Measurements from ENCODE around the gene C1orf94. TPM values are rescaled to one million over a fixed set of nuclear protein-coding genes. Genes with fewer than 3 reads are reported as not detected.

The C1orf94 gene
- total and polyA plus RNA-seq, 2 of the 8 experiments (the other 6 are each of a cell fraction or from before 2014, with no cell fraction given) = 5.8 to 12.5 TPM

- H3K79me1 ChIP-seq (ENCODE audit: low read depth, low read length) = no peaks in the 10 kb centered on the region
- no peak overlapping the region for H2BK12ac ChIP-seq (ENCODE audit: low read depth, low read length)
- H3K36me3 ChIP-seq (ENCODE audit: control insufficient read depth in 2 of 4, insufficient read depth in 4 of 4, low read length in 3 of 4) = no peaks in the 10 kb centered on the region
- H3K18ac ChIP-seq (ENCODE audit: extremely low read depth, low read length) = no peak overlapping the region
- no peak overlapping the region for H2BK5ac ChIP-seq (ENCODE audit: low read depth, low read length)
- no peak overlapping the region for H2AFZ ChIP-seq (ENCODE audit: low read length)
- H2BK15ac ChIP-seq (ENCODE audit: low read length) = no peak overlapping the region
- H3K4me2 ChIP-seq (ENCODE audit: insufficient read depth in 1 of 2, low read depth in 2 of 2, low read length in 2 of 2) = no peak overlapping the region
- ChIA-PET CTCF (ENCODE audit: partially characterized antibody) (no interaction called here), POLR2A (ENCODE audit: partially characterized antibody) (no interaction called here)
- H3K23ac ChIP-seq (ENCODE audit: insufficient read length) = no peak overlapping the region
- DNase-seq (ENCODE audit: low read depth in 1 of 2, low spot score in 2 of 2) (peak in 1 of 2 experiments; percentile 22), FAIRE-seq (no peak)
- no peak overlapping the region for H2AK5ac ChIP-seq (ENCODE audit: low read depth, low read length)
- H3K79me2 ChIP-seq (ENCODE audit: control insufficient read depth in 1 of 2, insufficient read depth in 2 of 2, low read length in 2 of 2) = no peaks in the 10 kb centered on the region
- H3K4me1 ChIP-seq (replicated peaks in 1 of 4; ENCODE audit: control insufficient read depth in 3 of 4, insufficient read depth in 4 of 4, low read length in 3 of 4) = peaks cover 0 to 5% (median 3%) of the 10 kb centered on the region in 4 experiments; a peak in 5 of 7 replicates
- no peak overlapping the region for H3K14ac ChIP-seq (ENCODE audit: insufficient read length)
- no peak overlapping the region for H4K5ac ChIP-seq (ENCODE audit: insufficient read length, low read depth, low read length)
- H3K9me3 ChIP-seq (ENCODE audit: insufficient read depth in 2 of 2, low read depth in 1 of 2, low read length in 1 of 2) = no peaks in the 10 kb centered on the region
- H3K23me2 ChIP-seq (ENCODE audit: low read depth, low read length) = no peaks in the 10 kb centered on the region
- no peak overlapping the region for H4K91ac ChIP-seq (replicated peaks; ENCODE audit: insufficient read length, low read length)
- H2BK20ac ChIP-seq (ENCODE audit: low read length) = no peak overlapping the region
- H4K20me1 ChIP-seq (replicated peaks in 1 of 2; ENCODE audit: control insufficient read depth in 1 of 2, insufficient read depth in 2 of 2, low read length in 2 of 2) = peaks cover 0 to 2% of the 10 kb centered on the region in 2 experiments
- H3K27ac ChIP-seq (ENCODE audit: low read depth, low read length) = no peak overlapping the region
- no peak overlapping the region for H3K4ac ChIP-seq (replicated peaks; ENCODE audit: insufficient read length, low read depth, low read length)
- H4K8ac ChIP-seq (ENCODE audit: extremely low read depth, insufficient read depth, low read length) = no peak overlapping the region; the same call in 1 of the 2 replicates
- peaks cover 0 to 3% (median under 1%) of the 10 kb centered on the region in 4 experiments; a peak in 3 of 7 replicates for H3K27me3 ChIP-seq (replicated peaks in 1 of 4; ENCODE audit: control insufficient read depth in 3 of 4, extremely low read depth in 1 of 4, insufficient read depth in 3 of 4, low read length in 3 of 4)
- no peak overlapping the region for H3K4me3 ChIP-seq (ENCODE audit: extremely low read depth in 1 of 4, insufficient read depth in 2 of 4, low read depth in 3 of 4, low read length in 4 of 4)
- no peak overlapping the region for H2BK120ac ChIP-seq (replicated peaks; ENCODE audit: low read depth, low read length)
- no peak overlapping the region for H3K56ac ChIP-seq (replicated peaks; ENCODE audit: insufficient read length, low read depth, low read length)
- no peak overlapping the region for H3K9ac ChIP-seq (replicated peaks in 1 of 4; ENCODE audit: extremely low read depth in 1 of 4, low read depth in 3 of 4, low read length in 3 of 4)
- 74% methylated on average over 5 of the region's 5 CpGs; no CpG with 5 or more reads in 1 of the 2 experiments for WGBS, 2 experiments (ENCODE audit: extremely low coverage in 1 of 2, insufficient coverage in 1 of 2, insufficient read length in 1 of 2, insufficient replicate concordance in 2 of 2, low coverage in 1 of 2, low lambda C conversion rate in 2 of 2, missing lambda C conversion rate in 1 of 2)
- no peak for TF ChIP-seq E2F6 (IDR thresholded peaks at IDR 0.05)
These were observed 91.7 kb downstream of the C1orf94 start for GRCh38 chr1:34268311-34268954.

Other genes with a start within 250 kb of the C1orf94 start
- 14.6 and 14.7 TPM in 2 replicates for gene CSMD2, start 11.7 kb upstream of the C1orf94 start, total RNA-seq (2021; fragmentation: NEBNext Ultra II Directional; extraction: Animal tissue kit (Norgen Biotek cat#: 25700))
- gene CSMD2, start 11.7 kb upstream of the C1orf94 start, polyA plus RNA-seq (2011; rRNA removed) = 7.0 and 12.1 TPM in 2 replicates

Data from H1 (cell line).